ENCODE results near the gene OSTN.
"Not testable (repeated sequence)": the region's sequence is repeated elsewhere in the genome, so short reads cannot be mapped to it uniquely, and the experiment has no call there.

The OSTN gene

GRCh38 chr3:191268737-191269136 is 69.7 kb downstream of the OSTN start:
- no peak for DNase-seq

- no peak for DNase-seq
These were observed 70.4 kb downstream of the OSTN start for GRCh38 chr3:191269289-191270085.

DNA sequence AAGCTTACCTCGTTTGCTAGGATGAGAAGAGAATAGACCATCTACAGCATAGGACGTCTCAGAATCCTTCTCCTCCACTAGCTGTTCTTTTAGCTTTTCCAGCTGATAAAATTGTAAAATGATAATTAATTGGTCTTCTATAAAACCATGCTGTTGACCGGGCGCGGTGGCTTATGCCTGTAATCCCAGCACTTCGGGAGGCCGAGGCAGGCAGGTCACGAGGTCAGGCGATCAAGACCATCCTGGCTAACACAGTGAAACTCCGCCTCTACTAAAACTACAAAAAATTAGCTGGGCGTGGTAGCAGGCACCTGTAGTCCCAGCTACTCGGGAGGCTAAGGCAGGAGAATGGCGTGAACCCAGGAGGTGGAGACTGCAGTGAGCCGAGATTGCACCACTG is 76.2 kb downstream of the OSTN start:
- not testable (repeated sequence) for DNase-seq

DNA sequence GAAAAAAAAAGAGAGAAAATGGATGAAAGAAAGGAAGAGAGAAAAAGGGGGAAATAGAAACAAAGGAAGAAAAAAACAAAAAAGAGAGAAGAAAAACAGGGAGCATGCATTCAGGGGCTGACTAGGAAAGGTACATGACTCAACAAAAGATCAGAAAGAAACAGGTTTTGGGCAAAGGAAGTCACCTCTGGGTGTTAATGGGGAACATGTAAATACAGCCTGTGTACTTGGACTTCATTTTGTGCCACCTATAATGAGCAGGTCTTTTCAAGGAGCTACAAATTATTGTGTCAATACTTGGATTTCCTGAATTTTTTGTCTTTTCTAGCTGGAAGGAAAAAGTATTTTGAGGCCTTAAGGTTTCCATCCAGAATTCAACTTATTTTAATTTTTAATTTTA is 76.7 kb downstream of the OSTN start:
- DNase-seq = no peak

DNA sequence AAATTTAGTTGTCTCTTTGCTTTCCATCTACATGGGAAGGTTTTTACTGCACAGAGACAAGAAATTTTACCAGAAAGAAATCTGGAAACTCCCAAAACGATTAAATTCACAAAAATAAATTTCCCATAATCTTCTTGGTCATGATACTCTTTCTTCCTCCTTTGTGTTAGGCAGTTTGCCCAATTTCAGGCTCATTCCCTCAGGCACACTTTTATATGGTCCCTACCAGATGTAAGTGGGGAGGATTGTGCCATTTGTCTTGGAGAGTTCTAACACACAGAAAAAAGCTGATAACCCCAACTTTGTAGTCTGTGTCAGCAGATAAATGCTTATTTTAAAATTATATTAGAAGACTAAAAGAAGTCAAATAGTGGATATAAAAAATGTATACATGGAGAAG is 81.1 kb downstream of the OSTN start:
- DNase-seq = no peak

- DNase-seq = no peak
These were observed 81.8 kb downstream of the OSTN start for GRCh38 chr3:191280882-191281281.

DNA sequence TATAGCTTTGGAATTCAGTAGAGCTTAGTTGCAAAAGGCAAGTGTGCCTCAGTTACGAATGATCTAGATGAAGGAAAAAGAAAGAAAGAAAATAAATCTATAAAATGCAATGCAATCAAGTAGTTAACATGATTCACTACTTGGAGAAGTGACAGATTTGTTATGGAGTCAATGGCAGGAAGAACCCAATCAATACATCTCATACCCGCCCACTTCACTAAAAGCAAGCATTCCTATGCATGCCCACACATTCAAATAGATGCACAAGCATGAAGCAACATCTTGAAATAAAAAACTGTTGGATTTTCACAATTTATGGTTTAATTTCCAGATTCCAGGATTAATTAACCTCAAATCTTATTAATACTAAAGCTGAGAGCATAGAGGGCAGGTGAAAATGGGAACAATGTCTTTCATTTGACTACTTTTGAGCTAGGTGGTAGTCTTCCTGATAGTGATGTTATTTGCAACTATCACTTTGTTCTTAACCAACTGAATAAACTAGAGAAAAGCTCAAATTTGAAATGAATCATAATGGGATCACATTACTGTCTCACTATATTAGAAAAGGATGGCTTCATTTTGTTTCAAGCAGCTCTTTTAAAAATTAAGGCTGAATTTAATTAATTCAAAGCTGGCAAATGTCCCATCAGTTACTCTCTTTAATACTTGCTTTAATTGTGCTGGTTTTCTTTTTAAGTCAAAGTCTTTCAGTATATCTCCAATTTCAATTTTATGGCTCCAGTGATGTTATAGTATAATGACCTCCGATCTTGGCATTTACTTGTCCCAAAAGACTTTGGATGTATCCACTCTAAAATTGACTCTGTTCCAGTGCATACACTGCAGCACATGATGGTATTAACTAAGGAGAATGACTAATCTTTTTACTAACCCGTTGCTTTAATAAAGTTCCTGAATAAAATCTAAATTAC is 83.5 kb downstream of the OSTN start:
- no peak for DNase-seq

DNA sequence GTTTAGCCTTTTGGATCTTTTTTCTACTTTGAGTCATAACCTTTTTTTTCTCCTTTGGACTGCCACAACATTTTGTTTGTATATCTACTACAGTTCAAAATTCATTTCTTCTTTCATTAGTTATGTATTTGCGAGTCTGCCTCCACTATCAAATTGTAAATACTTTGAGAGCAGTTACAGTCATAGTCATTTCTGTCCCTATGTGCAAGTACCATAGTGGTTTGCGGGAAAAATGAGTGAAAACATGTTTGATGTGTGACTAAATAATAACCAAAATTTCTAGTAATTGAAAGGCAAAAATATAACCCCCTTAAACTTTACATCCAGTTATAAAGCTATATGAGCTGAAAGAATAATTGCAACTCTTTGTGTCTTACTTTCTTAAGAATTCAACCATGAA is 84.4 kb downstream of the OSTN start:
- DNase-seq = no peak

GRCh38 chr3:191290311-191291025 is 91.4 kb downstream of the OSTN start:
- no peak for DNase-seq

DNA sequence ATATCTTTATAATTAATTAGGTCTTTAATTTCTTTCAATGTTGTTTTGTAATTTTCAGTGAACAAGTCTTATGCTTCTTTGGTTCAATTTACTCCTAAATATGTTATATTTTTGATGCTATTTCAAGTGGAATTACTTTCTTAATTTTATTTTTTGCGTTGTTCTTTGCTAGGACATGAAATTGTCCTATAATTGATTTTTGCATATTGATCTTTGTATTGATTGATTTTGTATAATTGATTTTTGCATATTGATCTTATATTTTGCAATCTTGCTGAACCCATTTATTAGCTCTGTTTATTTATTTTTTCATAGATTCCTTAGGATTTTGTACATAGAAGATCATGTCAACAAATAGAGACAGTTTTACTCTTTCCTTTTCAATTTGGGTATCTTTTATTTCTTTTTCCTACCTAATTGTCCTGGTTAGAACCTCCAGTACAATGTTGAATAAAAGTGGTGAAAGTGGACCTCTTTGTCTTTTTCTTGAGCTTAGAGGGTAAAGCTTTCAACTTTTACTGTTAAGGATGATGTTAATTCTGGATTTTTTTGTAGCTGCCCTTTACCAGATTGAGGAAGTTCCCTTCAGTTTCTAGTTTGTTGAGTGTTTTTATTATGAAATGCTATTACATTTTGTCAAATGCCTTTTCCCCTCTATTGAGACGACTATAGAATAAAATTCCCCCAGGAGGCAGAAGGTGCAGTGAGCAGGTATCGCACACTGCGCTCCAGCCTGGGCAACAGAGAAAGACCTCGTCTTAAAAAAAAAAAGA is 93.4 kb downstream of the OSTN start:
- no peak for DNase-seq

DNA sequence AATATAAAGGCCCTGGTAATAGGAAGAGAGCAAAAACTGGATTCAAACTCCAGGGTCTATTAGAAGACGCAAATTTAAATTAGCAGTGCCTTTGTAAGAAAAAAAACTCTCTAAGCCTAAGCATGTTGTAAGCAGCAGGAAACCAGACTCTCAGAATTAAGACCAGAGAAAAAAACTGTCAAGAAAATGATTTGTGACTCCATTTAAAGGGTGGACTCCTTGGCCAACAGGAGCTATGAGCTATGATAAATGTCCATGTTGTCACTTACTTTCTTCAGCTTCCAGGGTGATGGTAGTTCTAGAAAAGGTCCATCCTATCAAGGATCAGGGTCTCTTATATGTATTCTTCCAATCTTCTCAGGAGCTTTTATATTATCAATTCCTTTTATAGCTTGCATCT is 95.2 kb downstream of the OSTN start:
- DNase-seq = no peak

DNA sequence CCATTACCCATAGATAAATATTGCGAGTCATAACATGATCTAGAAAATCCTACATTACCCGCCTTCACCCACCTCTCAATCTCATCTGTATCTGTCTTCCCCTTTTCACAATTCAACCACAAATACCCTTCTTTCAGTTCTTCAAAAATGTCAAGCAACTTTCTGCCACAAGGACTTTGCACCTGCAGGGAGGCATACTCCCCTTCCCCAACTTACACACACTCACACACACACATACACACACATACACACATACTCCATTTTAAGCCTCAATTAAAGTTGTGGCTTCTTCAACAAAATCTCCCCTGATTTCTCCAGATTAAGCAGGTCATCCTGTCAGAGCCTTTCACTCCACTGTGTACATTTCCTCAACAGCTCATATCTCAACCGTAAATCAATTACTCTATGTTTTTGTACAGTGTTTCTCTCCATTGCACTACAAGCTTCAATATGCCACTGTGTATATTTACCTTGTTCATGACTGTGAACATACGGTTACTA is 97.0 kb downstream of the OSTN start:
- no peak for DNase-seq

DNA sequence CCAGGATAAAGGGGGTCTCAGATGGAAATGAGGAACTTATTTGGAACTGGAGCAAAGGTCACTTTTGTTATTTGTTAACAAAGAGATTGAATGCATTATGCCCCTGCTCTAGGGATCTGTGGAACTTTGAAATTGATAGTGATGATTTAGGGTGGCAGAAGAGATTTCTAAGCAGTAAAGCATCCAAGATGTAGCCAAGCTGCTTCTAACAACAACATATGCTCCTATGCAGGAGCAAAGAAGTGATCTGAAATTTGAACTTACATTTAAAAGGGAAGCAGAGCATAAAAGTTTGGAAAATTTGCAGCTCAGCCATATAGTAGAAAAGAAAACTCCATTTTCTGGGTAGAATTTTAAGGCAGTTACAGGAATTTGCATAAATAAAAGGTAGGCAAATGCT is 99.8 kb downstream of the OSTN start:
- no peak for DNase-seq

- no peak for DNase-seq
These were observed 101.4 kb downstream of the OSTN start for GRCh38 chr3:191300422-191300821.

DNA sequence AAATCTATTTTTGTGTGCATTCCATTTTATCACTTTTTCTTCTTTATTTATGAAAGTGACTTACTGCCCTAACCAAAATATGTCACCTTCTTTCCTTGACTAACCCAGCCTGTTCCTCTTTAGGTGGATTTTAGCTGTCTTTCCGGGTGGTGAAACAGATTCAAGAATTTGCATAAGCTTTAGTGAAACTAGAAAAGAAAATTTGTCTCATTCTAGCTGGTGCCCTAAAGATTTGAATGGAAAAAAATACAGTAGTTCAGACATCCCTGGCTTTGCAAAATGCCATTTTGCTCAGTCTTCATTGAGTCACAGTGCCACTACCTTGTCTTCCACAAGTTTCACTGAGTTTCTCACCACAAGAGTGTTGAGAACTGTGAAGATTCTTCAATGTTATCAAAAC is 102.0 kb downstream of the OSTN start:
- no peak for DNase-seq

DNA sequence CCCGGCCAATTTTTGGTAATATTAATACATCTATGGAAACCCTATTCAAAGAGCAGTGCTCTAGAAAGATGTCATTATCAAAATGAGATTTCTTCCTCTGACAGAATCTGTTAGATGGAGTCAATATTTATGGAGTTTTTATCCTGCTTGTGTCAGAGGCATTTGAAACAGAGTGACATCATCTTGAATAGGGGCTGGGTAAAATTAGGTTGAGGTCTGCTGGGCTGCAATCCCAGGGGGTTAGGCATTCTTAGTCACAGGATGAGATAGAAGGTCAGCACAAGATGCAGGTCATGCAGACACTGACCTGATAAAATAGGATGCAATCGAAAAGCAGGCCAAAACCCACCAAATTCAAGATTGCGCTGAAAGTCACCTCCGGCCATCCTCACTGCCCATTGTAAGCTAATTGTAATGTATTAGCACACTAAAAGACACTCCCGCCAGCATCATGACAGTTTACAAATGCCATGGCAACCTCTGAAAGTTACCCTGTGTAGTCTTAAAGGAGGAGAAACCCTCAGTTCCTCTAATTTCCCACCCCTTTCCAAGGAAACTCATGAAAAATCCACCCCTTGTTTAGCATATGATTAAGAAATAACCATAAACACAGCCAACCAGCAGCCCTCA is 102.9 kb downstream of the OSTN start:
- no peak for DNase-seq

DNA sequence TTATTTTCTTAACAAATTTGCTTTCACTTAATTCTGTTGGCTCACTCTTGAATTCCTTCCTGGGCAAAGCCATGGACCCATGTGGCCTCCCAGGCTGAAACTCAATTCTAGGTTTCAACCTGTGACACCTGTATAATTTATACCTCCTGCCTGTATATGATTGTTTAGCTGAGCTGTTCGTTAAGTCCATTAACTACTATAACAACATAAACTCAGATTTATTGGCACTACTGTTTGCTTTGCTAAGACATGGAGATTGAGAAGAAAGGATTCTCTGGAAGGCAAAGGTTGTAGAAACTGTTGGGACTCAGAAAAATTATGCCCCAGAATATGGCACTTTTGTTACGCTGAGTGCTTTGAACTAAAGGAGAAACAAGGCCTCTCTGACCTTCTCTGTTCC is 103.4 kb downstream of the OSTN start:
- DNase-seq = no peak

- no peak for DNase-seq
These were observed 104.6 kb downstream of the OSTN start for GRCh38 chr3:191303596-191303995.

DNA sequence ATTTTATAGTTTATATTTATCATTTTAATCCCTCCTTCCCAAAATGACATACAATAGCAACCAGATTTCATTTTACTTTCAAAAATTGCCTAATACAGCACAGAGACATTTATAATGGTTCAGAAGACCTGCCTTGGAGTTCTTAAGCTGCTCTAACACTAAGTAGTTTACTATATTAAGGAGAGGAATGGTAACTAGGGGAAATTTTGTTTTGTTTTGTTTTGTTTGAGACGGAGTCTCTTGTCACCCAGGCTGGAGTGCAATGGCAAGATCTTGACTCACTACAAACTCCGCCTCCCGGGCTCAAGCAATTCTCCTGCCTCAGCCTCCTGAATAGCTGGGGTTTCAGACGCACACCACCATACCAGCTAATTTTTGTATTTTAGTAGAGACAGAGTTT is 107.4 kb downstream of the OSTN start:
- no peak for DNase-seq

- no peak for DNase-seq
These were observed 108.3 kb downstream of the OSTN start for GRCh38 chr3:191307341-191307740.

- DNase-seq = no peak
These were observed 114.3 kb downstream of the OSTN start for GRCh38 chr3:191313296-191313695.

All from NCI-H82 (cell line).